ENCODE results near the gene DPEP1. TPM values are rescaled to one million over a fixed set of nuclear protein-coding genes. Genes with fewer than 3 reads are reported as not detected.
"Not testable (repeated sequence)": the region's sequence is repeated elsewhere in the genome, so short reads cannot be mapped to it uniquely, and the experiment has no call there.

Gene DPEP1
- 3.9 TPM for total RNA-seq

DNA sequence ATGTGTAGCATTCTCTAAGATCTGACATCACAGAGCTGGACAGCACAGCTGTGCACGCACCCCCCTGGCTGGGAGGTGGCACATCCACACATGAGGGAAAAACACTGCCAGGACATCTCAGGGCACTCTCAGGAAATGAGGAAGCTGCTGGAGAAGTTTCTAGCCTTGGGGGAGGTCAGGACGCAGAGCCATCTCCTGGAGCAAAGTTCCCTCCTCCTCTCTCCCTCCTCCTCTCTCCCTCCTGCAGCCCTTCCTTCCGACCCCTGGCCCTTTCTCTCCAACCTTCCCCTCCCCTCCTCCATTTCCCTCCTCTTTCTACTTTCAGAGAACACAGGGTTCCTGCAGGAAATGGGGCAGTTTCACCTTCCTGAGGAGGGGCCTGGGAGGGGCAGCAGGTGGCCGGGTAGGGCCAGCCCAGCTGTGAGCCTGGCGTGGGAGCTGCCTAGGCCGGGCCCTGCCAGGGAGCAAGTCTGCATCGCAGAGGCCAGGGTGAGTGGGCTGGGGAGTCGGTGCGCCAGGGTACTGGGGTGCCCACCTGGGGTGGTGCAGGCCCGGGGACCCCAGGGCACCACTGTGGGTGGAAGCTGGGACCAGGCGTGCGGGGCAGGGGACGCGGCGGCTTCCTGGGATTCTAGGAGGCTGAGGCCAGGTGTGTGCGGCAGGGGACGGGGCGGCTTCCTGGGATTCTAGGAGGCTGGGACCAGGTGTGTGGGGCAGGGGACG lies at the start of gene DPEP1:
Gene DPEP1 (plus strand): TSS at position 412 of the 723 bp plus-strand sequence. CDS start 16,769 bp downstream, outside the sequence.
- no peak for DNase-seq

DNA sequence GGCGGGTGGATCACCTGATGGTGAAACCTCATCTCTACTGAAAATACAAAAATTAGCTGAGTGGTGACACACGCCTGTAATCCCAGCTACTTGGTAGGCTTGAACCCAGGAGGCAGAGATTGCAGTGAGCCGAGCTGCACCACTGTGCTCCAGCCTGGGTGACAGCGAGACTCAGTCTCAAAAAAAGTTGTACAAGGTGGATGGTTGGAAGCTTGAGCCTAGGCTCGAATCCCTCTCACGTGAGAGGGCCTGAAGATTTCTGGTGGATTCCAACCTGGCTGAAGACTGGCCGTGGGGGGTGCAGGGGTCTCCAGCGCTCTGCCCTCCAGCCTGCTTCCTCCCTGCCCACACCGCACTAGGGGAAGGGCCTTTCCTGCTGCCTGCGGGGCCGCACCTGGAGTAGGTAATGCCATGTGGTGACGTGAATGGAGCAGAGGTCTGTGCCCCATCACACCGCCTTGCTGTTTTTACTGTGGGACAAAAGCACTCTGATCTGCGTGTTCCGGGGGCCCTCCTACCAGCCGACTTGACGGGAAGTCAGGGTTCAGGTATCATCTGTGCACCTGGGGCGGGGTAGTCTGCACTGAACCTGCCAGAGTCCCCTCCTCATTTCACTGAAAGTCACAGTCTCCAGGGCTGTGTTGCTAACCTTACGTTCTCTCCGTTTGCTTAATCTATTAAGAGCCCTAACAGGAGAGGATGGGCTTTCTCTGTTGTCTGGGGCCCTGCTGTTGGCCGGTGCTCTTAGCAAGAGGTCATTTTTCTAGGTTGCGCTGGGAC lies 48.8 kb upstream of the DPEP1 start:
- DNase-seq: no peak

DNA sequence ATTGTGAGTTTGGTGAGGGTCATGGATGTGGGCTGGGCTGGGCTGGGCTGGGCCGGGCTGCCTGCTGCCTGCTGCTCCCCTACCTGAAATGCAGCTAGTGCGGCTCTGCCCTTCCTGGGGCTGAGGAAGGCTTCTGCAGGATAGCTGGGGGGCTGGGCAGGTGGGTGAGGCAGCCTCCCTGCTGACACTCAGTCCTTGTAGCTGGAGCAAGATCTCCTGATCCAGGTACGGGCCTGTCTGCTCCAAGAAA lies 48.3 kb upstream of the DPEP1 start:
- no peak for DNase-seq

DNA sequence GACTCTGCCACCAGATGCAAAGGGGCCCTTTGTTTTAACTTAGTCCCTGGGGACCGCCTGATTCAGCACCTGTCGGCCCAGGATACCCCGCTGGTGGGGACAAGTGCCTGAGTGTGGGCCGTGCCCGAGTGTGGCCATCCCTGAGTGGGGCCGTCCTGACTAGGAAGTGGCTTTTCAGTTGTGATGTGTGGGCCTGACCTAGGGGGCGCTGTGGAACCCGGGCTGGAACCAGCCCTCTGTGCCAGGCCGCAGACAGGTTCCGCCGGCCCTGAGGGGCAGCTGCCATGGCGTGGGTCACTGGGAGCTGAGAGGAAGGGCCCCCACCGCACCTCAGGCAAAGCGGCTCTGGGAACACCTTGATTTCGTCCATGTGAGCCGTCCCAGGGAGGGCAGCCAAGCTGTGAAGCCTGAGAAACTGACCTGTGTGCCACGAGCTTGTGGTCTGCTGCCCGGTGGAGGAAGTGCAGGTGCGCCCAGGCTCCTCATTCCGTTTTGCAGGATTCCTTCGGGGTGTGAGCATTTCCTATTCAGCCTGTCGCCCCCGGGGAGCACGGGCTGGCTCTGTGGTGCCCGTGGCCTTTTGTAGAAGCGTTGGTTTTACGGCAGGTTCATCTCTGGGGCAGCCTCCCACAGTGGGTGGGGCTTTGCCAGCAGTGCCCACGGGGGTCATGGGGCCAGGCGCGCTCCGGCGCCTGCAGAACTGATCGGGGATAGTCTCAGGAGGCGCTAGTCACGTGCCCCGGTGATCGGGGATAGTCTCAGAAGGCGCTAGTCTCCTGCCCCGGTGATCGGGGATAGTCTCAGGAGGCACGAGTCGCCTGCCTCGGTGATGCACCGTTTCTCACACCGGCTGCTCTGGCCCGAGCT lies 47.7 kb upstream of the DPEP1 start:
- DNase-seq: no peak

DNA sequence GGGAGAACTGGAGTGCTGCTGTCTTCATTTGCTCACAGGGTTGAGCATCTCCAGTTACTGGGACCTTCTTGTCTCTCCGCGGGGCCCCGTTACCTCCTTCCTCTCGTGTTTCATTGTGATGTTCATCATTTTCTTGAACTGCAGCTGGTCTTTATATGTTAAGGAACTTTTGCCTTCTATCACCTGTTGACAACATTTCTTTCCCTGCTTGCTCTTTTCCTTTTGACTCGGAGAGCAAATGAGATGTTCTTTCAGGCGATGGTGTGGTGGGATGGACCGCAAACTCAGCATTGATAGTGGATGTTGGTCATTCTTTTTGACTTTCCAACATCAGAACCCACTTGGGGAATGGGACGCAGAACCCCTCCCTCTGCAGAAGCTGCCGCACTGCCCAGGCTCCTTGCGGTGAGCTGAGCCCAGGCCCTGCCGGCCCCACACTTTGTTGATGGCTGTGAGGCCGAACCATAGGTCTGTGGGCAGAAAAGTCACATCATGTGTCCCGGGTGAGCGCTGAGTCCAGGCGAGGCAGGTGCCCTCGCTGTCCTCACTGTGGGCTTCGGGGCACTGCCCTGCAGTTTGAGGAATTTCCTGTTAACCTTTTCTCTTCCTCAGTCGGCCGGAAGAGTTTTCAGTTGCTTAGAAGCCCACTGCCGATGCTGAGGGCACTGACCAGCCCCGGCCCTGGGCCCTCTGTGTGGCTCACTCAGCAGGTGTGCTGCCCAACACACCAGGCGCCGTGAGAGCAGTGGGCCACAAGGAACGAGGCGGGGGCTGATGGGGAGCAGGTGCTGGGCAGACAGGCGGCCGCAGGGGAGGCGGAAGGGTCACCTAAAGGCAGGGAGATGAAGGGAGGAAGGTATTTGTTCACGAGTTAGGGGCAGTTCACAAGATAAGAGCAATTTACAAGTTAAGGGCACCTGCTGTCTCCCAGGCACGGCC lies 45.5 kb upstream of the DPEP1 start:
- no peak for DNase-seq

DNA sequence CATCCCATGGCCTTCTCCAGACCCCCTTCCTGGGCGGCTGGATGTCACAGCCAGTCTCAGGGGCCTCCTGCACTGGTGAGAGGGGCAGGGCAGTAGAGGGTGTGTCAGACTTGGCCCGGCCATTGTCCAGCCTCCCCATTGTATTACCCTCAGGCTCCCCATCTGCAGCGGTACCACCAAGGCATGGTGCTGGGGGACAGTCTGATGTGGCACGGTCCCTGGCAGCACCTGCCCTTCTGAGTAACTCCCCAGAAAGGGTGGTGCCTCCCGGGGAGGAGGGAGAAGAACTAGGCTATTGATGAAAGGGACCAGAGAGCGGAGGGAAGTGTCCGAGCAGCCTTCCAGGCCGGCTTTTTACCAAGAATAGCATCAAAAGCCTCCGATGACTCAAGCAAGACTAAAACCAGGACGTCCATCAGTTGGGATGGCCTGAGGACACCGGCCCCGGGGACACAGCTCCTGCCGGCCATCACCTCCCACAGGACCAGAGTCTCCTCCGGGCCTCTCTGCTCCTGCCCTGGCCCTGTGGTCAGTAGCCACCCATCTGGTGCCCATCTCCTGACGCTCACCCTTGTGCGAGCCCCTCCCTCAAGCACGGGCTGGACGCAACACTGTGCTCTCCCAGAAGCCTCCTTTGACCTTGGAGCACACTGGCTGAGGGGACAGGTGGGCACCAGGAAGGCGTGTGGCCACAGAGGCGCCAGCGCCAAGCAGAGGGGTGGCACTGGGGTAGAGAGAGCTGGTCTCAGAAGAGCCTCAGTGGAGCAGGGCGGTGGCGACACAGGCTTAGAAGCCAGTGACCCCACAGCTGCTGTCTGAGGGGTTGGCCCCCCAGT lies 43.7 kb upstream of the DPEP1 start:
- DNase-seq: no peak

DNA sequence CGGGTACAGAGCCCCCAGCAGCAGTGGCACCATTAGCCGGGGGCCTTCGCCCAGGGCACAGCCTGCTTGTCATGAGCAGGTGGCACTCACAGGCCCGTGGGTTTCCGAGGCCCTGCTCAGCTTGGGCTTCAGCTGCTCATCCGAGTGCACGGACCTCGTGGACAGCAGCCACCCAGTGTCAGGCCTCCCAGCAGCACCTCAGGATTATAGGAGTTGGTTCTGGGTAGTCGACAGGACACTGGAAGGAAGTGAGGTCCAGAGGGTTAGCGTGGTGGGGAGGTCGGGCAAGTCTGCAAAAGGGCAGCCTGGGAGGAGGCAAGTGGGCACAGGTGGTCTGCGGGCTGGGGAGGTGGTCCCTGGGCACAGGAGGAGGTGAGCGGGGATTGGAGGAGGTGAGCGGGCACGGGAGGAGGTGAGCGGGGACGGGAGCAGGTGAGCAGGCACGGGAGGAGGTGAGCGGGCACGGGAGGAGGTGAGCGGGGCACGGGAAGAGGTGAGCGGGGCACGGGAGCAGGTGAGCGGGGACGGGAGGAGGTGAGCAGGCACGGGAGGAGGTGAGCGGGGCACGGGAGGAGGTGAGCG lies 43.0 kb upstream of the DPEP1 start:
- no peak for DNase-seq

DNA sequence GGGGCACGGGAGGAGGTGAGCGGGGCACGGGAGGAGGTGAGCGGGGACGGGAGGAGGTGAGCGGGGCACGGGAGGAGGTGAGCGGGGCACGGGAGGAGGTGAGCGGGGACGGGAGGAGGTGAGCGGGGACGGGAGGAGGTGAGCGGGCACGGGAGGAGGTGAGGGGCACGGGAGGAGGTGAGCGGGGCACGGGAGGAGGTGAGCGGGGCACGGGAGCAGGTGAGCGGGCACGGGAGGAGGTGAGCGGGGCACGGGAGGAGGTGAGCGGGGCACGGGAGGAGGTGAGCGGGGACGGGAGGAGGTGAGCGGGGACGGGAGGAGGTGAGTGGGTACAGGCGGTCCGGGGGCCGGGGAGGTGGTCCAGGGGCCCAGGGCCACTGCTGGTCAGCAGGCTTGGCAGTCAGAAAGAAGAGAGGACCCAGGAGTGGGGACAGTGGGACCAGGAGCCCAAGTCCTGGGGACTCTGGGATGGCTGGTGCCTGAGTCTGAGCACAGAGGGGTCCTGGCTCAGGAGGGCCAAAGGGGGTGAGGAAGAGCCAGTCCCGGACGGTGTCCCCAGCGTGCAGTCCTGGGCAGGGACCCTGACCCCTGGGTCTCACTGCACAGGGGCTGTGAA lies 42.4 kb upstream of the DPEP1 start:
- not testable (repeated sequence) for DNase-seq

DNA sequence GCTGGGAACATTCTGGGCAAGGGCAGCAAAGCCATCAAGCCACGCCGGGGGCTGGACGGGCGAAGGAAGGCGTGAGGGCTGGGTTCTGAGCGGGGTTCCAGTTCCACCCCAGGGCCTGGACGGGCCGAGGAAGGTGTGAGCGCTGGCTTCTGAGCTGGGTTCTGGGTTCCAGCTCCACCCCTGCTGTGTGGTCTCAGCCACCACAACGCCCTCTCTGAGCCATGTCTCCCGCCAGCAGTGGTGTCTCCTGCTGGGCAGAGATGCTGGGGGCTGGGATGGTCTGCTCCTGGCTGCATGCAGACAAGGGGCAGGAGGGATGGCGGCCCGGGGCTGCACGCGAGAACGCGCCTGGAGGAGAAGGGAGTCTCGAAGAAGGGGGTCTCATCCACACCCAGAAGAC lies 41.8 kb upstream of the DPEP1 start:
- DNase-seq: no peak

DNA sequence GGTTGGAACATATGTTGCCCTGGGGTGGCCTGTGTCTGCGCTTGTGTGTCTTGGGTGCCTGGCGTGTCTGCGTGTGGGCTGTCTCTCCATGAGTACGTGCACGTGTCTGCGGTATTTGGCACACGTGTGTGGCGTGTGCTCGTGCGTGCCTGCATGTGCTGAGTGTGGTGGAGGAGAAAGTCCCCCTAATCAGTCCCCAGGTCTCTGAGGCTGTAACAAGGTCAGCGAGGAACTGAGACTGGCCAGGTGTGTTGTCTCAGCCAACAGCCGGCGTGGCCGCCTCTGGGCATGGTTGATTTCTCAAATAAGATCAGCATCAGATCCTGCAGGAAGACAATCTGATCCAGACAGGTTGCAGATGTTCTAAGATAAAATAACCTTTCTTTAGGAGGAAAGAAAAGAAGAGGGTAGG lies 41.4 kb upstream of the DPEP1 start:
- DNase-seq: no peak

DNA sequence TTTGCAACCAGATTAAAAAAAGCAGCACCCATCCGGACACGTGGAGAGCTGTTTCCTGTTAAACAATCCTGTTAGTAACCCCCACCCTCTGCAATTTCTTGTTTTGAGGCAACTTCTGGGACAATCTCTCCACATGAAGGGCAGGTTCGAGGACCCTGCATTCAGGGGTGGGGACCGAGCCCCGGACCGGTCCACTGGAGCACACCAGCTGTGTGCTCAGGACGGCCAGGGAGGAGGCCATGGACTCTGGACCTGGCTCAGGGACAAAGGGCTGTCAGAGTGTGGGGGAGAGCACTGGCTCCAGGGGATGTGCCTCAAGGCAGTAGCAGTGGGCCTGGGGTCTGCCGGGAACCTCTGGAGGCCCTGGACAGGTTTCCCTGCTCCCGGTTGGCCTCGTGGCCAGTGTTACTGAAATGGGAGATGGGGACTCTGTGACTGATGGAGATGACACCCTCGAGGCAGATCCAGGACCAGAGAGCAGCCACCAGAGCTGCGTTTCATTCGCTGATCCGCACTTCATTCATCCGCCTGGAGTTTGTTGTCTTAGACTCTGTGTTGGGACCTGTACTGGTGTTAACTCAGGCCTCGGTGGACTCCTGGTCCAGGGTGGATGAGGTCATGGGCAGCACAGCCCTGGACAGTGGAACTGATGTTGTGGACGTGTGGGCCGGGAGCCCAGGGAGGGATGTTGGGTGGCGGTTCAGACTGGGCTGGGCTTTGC lies 40.8 kb upstream of the DPEP1 start:
- no peak for DNase-seq

DNA sequence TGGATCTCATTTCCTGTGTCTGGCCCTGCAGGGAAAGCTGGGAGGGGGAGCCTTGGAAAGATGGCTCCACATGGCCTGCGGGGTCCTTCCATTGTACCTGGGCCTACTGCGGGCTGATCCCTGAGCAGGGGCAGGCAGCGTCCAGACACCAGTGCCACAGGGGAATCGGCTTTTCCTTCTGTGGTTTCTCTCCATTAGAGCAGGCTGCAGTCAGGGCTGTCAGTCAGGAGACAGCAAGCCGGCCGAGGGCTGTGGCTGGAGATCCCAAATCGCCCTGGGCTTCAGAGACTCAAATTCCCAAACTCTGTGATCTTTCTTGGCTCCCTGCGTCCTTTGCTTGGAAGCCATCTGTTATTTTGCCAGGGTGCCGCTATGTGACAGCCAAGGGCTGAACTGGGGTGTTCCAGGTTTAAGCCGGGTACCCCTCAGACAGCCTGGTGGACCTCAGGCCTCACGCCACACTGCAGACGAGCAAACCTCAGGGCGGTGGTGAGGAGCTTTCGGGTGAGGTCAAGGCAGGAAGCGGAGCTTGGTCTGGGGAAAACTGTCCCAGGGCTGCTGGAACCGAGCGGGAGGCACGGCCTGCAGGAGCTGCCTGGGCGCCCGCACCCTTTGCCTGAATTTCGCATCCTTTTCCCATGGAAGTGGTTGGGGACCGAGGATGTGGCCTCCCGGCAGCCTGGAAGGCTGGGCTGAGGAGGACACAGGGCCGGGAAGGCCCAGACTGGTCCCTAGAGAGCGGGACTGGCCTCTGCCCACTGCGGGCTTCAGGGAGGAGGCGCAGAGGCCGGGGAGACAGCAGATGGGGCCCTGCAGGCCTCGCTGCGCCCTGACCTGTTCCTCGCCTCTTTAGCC lies 39.4 kb upstream of the DPEP1 start:
- no peak for DNase-seq

DNA sequence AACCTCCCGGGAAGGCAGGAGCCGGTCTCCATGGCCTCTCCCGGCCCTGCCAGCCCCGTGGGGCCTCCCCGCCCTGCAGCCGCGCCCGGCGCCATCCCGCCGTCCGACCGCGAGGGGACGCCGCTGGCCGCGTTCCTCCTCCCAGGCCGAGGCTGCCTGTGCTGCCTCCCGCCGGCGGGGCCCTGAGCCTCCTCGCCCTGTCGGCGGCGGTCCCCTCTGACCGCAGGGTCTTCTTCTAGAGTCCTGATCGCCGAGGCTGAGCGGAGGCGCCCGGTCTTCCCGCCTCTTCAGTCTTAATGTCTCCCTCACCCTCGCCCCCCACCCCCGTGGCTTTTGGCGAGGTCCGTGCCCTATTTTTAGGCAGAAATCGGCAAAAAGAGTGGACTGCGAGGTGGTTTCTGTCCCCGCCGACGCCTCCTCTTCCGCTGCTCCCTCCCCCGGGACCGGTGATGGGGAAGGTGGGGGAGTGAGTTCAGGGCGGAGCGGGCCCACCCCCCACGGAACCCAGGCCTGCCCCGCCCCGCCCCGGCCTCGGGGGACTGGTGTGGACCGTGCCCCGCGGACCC lies 38.7 kb upstream of the DPEP1 start:
- no peak for DNase-seq

DNA sequence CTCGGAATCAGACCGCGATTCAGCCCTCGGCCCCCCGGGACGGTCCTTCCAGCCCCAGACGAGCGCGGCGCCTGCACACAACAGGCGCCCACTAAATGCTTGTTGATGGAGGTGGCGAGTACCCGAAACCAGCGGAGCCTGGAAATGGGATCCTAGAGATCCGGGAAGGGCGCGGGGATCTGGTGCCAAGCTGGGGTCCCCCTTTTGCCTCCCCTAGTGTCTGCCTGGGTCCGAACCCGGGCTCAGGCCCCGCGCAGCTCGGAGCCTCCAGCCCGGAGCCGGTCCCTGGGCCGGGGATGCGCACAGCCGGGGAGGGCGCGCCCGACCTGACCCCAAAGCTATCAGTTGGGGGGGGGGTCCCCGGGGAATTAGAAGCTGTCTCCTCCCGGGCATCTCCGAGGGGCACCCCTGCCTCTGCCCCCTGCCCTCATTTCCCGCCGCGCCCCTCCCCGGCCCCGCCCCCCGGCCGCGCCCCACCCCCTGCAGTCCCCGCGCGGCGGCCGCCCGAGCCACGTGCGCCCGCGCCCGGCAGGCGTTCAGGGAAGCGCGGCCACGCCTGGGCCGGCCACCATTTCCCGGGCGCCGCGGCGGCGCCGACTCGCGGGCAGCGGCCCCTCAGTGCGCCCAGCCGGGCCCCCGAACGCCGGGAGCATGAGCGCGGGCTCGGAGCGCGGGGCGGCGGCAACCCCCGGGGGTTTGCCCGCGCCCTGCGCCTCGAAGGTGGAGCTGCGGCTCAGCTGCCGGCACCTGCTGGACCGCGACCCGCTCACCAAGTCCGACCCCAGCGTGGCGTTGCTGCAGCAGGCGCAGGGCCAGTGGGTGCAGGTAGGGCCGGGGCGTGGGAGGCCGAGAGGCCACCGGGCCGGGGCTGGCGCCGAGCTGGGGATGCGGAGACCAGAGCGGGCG lies 37.9 kb upstream of the DPEP1 start, which contains the start of gene CPNE7:
Gene CPNE7 (plus strand): TSS at position 512 of the 906 bp plus-strand sequence. CDS start 140 bp downstream, at position 652.
- DNase-seq: no peak

DNA sequence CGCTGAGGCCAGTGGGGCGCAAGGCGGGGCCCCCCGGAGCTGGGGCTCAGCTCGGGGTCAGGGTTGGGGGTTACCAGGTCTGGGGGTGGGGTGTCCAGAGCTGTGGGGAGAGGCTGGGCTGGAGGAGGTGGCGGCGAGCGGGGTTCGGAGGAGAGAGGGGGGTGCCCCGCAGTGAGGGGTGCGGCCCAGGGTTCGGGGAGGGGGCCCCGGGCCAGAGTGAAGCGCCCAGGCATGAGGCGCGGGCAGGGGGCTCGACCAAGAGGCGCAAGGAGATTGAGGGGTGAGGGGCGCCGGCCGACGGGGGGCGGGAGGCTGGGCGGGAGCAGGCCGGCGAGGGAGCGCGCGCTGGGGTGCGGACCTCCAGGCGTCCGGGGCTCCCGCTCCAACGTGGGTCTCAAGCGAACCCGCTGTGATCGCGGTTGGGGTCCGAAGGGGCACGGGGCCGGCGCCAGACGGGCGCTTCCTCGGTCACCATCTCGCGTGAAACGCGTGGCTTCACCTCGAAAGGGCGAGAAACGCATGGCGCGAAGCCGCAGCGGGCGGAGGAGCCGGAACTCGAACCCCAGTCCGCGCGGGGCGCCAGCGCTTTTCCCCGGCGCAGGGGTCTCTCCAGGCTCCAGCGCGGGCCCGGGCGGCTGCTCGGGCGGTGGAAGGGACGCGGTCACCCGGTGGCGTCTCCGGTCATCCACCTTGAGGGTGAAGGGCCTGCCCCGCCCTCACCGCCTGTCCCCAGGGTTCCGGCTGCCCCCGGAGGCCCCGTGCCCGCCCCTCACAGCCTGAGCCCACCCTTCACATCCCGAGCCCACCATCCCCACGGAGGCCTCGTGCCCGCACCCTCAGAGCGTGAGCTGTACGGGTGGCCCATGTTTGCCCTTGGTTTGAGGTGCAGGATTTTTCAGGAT lies 37.0 kb upstream of the DPEP1 start:
- DNase-seq: no peak
